ENCODE results near the gene MICU2. TPM values are rescaled to one million over a fixed set of nuclear protein-coding genes. Genes with fewer than 3 reads are reported as not detected.

MICU2 gene
- total RNA-seq, 1 experiment from 2014 or later = 21.8 TPM

DNA sequence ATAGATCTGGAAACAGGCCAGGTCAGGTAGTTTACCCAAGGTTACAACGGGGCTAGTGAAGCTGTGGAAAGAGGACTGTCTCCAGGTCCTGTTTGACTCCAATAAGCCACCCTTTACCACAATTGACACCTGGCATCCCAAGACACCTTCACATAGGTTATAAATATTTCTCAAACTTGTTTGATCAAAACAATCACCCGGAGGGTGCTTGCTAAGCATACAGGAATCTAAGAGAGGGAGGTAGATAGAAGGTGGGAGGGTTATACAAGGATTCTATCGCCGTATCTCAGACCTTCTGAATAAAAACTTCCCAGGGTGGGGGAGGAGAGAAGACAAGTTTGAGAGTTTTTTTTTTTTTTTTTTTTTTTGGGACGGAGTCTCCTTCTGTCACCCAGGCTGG, 55.4 kb downstream of the MICU2 start:
- Mint-ChIP-seq H3K36me3 (ENCODE audit: insufficient read depth, unreplicated experiment) (peaks cover 17% of the 10 kb centered on the region), H3K4me1 (ENCODE audit: insufficient read depth, unreplicated experiment) (peaks cover 15% of the 10 kb centered on the region), H3K4me3 (ENCODE audit: unreplicated experiment) (no peak overlapping the region), H3K9me3 (ENCODE audit: unreplicated experiment) (no peaks in the 10 kb centered on the region), H3K27ac (ENCODE audit: low read depth, unreplicated experiment) (no peak overlapping the region), H3K27me3 (ENCODE audit: insufficient read depth, unreplicated experiment) (no peaks in the 10 kb centered on the region)
- TF ChIP-seq, protein P1, sequence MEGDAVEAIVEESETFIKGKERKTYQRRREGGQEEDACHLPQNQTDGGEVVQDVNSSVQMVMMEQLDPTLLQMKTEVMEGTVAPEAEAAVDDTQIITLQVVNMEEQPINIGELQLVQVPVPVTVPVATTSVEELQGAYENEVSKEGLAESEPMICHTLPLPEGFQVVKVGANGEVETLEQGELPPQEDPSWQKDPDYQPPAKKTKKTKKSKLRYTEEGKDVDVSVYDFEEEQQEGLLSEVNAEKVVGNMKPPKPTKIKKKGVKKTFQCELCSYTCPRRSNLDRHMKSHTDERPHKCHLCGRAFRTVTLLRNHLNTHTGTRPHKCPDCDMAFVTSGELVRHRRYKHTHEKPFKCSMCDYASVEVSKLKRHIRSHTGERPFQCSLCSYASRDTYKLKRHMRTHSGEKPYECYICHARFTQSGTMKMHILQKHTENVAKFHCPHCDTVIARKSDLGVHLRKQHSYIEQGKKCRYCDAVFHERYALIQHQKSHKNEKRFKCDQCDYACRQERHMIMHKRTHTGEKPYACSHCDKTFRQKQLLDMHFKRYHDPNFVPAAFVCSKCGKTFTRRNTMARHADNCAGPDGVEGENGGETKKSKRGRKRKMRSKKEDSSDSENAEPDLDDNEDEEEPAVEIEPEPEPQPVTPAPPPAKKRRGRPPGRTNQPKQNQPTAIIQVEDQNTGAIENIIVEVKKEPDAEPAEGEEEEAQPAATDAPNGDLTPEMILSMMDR (IDR thresholded peaks at IDR 0.05; ENCODE audit: unreplicated experiment) = no peak
- intact Hi-C loops (cut with micrococcal nuclease) = no loop called here
- no TSS peak for BruUV-seq (replicated peaks)
- ChIA-PET POLR2A (no interaction called here), CTCF (no interaction called here)
- no peak for DNase-seq (ENCODE audit: unreplicated experiment)

DNA sequence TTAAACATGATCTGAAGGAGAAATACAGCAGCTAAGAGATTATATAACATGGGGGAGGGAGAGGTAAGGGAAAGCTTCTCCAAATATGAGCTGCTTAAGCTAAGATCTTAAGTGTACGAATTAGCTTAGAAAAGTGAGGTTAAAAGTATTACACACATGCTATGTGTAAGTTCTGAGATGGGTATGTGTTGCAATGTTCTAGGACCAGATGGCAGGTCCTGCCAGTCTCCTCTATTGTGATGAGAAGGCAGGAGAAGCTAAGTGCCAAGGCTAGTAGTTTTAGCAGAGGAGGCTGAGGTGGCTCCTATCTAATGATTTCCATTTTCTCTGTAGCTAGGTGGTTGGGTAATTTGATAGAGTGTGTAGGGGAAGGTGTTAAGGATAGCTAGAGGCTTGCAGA, 57.6 kb downstream of the MICU2 start:
- Mint-ChIP-seq H3K4me1 (ENCODE audit: insufficient read depth, unreplicated experiment) (peaks cover 17% of the 10 kb centered on the region), H3K27me3 (ENCODE audit: insufficient read depth, unreplicated experiment) (no peaks in the 10 kb centered on the region), H3K9me3 (ENCODE audit: unreplicated experiment) (no peaks in the 10 kb centered on the region), H3K36me3 (ENCODE audit: insufficient read depth, unreplicated experiment) (peaks cover 12% of the 10 kb centered on the region), H3K27ac (ENCODE audit: low read depth, unreplicated experiment) (no peak overlapping the region), H3K4me3 (ENCODE audit: unreplicated experiment) (no peak overlapping the region)
- peak; percentile 47 for DNase-seq (ENCODE audit: unreplicated experiment)
- intact Hi-C loops (cut with micrococcal nuclease) = no loop called here
- BruUV-seq (replicated peaks) = no TSS peak
- TF ChIP-seq, protein P1 (IDR thresholded peaks at IDR 0.05; ENCODE audit: unreplicated experiment) = no peak
- CTCF ChIA-PET = interaction anchor here (0.5 to 0.9 kb wide), 4 partner anchors 10 to 276 kb away, joined by 3 to 4 read pairs (median 4); no protein-coding TSS in a partner anchor
- POLR2A ChIA-PET = interaction anchor here (0.5 kb wide), 2 partner anchors 236 to 1884 kb away, joined by 3 read pairs; no protein-coding TSS in a partner anchor

DNA sequence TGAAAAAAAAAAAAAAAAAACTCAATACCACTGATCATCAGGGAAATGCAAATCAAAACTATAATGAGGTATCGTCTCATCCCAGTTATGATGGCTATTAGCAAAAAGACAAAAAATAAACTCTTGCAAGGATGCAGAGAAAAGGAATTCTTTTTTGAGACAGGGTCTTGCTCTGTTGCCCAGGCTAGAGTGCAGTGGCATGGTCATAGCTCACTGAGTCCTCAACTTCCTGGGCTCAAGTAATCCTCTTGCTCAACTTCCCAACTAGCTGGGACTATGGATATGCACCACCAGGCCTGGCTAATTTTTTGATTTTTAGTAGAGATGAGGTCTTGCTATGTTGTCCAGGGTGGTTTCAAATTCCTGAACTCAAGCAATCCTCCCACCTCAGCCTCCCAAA, 59.5 kb downstream of the MICU2 start:
- DNase-seq (ENCODE audit: unreplicated experiment) = no peak
- no TSS peak for BruUV-seq (replicated peaks)
- Mint-ChIP-seq H3K9me3 (ENCODE audit: unreplicated experiment) (no peaks in the 10 kb centered on the region), H3K36me3 (ENCODE audit: insufficient read depth, unreplicated experiment) (peaks cover 7% of the 10 kb centered on the region), H3K4me3 (ENCODE audit: unreplicated experiment) (no peak overlapping the region), H3K4me1 (ENCODE audit: insufficient read depth, unreplicated experiment) (peaks cover 14% of the 10 kb centered on the region), H3K27ac (ENCODE audit: low read depth, unreplicated experiment) (no peak overlapping the region), H3K27me3 (ENCODE audit: insufficient read depth, unreplicated experiment) (no peaks in the 10 kb centered on the region)
- ChIA-PET CTCF (no interaction called here), POLR2A (no interaction called here)
- intact Hi-C loops (cut with micrococcal nuclease) = no loop called here
- TF ChIP-seq, protein P1 (IDR thresholded peaks at IDR 0.05; ENCODE audit: unreplicated experiment) = no peak

DNA sequence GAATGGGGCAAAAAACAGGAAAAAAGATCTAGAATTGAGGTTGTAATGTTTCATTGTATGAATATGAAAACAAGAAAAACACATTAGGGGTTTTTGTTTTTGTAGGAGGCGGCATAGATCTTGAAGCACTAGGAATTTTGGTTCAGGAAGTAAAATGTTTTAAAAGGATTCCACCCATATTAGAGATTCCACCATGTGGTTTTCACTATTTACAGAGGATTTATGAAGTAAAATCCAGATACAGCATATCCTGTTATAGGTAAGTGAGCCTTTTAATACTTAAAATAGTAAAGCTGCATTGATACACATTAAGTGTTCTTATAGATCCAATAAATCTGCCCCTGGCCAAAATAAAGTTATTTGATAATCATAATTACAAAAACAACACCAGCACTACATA, 61.4 kb downstream of the MICU2 start:
- no TSS peak for BruUV-seq (replicated peaks)
- POLR2A ChIA-PET = interaction anchor here (0.6 to 0.7 kb wide), 3 partner anchors 61 to 123 kb away, joined by 3 read pairs; partner anchors contain the start of gene MICU2
- TF ChIP-seq, protein P1 (IDR thresholded peaks at IDR 0.05; ENCODE audit: unreplicated experiment) = no peak
- no peaks in the 10 kb centered on the region for H3K27me3 Mint-ChIP-seq (ENCODE audit: insufficient read depth, unreplicated experiment)
- CTCF ChIA-PET = no interaction called here
- DNase-seq (ENCODE audit: unreplicated experiment) = no peak
- peak overlapping the region; percentile 31 for H3K27ac Mint-ChIP-seq (ENCODE audit: low read depth, unreplicated experiment)
- H3K36me3 Mint-ChIP-seq (ENCODE audit: insufficient read depth, unreplicated experiment) = peaks cover 17% of the 10 kb centered on the region
- no peak overlapping the region for H3K4me3 Mint-ChIP-seq (ENCODE audit: unreplicated experiment)
- intact Hi-C loops (cut with micrococcal nuclease) = no loop called here
- H3K9me3 Mint-ChIP-seq (ENCODE audit: unreplicated experiment) = no peaks in the 10 kb centered on the region
- peaks cover 19% of the 10 kb centered on the region for H3K4me1 Mint-ChIP-seq (ENCODE audit: insufficient read depth, unreplicated experiment)
